GM10266 (cell line): ENCODE data around the gene TMEM209.

Experiments
- DNase-seq: peaks from one replicate; pipeline ENCODE4 v3.0.0; 2012; ENCODE audit errors: extremely low spot score
- CTCF ChIP-seq: IDR thresholded peaks from 2 replicates; pipeline ENCODE4 v1.5.1; 2012; ENCODE audit warnings: mild to moderate bottlenecking, low read depth; ENCODE audit not compliant: control insufficient read depth, insufficient read depth; ENCODE audit errors: missing control alignments

TMEM209 gene

GRCh38 chr7:130179631-130180030, 25.6 kb downstream of the TMEM209 start:
- TF ChIP-seq CTCF, result no peak
- no peak for DNase-seq

- no peak for TF ChIP-seq CTCF
- no peak for DNase-seq
These were observed 27.0 kb downstream of the TMEM209 start for GRCh38 chr7:130178251-130178650.

DNA sequence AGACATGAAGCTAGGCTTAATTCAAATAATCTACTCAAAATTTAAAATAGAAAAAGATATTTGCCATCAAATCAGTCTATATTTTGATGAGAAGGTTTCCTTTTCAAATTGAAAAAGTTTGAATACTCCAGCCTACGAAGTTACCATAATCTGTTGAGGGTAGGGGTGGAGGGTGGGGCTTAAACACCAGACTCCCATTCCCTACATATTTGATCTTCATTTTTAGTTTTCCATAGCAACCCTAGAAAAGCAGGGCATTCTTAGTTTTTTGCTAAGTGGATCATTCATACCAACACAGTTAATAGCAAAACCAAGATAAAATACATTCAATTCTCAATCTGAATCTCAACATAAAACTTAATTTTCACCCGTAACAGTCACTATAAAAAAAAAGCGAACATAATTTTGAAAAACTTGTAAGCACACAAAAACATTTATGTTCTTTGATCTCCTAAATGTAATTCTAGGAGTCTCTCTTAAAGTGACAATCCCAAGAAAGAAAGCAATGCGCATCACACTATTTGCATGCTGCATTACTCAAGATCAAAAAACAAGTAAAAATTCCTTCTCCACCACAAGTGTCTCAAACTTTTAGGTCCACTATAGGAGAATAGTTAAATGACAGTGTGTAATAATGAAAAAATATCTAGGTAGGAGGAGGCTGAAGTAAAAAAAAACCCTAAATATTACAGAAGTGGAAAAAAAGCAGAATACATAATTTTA, 30.8 kb downstream of the TMEM209 start:
- TF ChIP-seq CTCF, result no peak
- no peak for DNase-seq

DNA sequence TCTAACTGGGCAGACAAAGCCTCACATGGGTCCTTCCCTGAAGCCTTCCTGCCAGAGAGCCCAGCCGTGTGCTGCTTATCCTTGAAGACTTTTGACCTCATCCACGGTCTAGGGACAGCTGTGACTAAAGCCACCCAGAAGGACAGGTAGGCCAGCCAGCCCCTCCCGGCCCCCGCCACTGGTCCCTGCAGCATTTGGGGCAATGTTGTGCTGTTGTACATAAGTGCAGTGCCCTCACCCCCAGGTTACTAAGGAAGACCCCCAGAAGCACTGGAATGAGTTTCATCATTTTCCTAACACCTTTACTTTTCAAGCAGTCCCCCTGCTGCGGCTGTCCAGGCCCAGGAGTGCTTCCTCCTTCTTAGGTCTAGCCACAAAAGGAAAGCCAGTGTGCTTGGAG, 43.0 kb downstream of the TMEM209 start:
- DNase-seq, result no peak
- TF ChIP-seq CTCF, result no peak

- DNase-seq, result no peak
- no peak for TF ChIP-seq CTCF
These were observed 44.8 kb downstream of the TMEM209 start for GRCh38 chr7:130160455-130160854.

DNA sequence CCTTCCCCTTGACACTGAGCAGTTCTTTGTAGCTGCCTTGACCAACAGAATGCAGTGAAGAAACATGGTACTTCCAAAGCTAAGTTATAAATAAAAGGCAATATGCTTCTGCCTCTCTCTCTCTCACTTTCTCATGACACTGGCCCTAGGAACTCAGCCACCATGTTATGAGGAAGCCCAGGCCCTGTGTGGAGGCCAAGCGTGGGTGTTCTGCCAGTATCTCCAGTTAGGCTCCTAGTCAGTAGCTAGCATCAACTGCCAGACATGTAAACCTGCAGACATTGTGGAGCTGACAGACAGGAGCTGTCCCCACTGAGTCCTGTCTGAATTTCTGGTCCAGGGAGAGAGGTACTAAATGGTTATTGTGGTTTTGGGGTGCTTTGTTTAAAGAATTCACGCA, 45.2 kb downstream of the TMEM209 start:
- TF ChIP-seq CTCF, result no peak
- DNase-seq, result no peak

DNA sequence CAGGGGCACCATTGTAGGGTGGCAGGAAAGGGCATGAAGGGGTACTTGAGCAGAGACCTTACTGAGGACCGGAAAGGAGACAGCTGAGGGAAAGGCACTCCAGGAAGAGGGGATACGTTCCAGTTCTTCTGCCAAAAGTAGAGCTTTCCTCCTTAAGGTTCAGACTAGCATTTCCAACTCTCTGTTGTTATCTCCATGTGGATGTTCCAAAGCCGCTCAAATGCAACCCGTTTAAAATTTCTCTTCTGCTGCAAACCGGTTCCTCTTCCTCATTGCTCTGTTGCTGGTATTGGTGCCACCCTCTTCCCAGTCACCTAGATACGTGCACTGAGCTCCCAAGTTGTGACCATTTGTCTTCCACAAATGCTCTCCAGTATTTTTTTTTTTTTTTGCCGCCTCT, 47.5 kb downstream of the TMEM209 start:
- TF ChIP-seq CTCF, result no peak
- no peak for DNase-seq
